GM12872 (cell line): Measurements from ENCODE around the gene LRP1B.

Source experiments
- TF ChIP-seq, protein P1 (sequence below): IDR thresholded peaks from 3 replicates; pipeline ENCODE4 v1.5.1; 2011; ENCODE audit warnings: low read depth, mild to moderate bottlenecking, low read length, moderate library complexity; ENCODE audit not compliant: insufficient read depth

LRP1B gene

GRCh38 chr2:141887363-141887762, 243.5 kb downstream of the LRP1B start:
- TF ChIP-seq, protein P1, sequence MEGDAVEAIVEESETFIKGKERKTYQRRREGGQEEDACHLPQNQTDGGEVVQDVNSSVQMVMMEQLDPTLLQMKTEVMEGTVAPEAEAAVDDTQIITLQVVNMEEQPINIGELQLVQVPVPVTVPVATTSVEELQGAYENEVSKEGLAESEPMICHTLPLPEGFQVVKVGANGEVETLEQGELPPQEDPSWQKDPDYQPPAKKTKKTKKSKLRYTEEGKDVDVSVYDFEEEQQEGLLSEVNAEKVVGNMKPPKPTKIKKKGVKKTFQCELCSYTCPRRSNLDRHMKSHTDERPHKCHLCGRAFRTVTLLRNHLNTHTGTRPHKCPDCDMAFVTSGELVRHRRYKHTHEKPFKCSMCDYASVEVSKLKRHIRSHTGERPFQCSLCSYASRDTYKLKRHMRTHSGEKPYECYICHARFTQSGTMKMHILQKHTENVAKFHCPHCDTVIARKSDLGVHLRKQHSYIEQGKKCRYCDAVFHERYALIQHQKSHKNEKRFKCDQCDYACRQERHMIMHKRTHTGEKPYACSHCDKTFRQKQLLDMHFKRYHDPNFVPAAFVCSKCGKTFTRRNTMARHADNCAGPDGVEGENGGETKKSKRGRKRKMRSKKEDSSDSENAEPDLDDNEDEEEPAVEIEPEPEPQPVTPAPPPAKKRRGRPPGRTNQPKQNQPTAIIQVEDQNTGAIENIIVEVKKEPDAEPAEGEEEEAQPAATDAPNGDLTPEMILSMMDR, result no peak

DNA sequence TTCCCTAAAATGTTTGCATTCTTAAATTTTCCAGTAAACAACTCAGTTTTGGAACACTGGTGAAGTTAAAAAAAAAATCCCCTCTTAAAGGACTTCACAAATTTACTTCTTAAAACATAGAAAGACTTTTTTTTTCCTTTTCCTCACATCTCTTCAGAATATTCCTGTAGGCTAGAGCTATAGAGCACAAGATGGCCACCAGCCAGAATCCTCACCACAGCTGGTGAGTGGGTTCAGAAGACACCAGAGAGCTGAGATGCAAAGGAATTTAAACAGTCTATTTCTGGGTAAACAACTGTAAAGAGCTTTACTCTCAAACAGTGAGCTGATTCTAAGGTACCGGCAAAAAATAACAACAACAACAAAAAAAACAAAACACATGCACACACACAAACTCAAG, 252.8 kb downstream of the LRP1B start:
- TF ChIP-seq, protein P1, result no peak

- TF ChIP-seq, protein P1, result no peak
Measured at GRCh38 chr2:141871913-141872634, 258.7 kb downstream of the LRP1B start.

DNA sequence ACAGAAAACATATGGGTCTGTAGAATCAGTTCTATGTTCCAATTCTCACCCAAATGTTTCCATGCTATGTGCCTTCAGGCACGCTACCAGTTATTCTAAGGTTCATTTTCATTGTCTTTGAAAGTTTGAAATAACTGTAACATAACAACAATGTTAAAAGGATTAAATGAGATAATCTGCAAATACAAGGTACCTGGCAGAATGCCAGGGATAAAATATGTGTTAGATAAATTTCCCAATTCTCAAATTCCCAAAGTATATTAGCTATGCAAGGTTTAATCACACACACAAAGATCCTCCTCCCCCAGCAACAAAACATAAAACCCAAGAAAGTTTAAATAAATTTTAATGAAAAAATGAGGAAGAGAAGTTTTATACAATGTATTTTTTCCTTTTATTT, 261.2 kb downstream of the LRP1B start:
- TF ChIP-seq, protein P1, result no peak

DNA sequence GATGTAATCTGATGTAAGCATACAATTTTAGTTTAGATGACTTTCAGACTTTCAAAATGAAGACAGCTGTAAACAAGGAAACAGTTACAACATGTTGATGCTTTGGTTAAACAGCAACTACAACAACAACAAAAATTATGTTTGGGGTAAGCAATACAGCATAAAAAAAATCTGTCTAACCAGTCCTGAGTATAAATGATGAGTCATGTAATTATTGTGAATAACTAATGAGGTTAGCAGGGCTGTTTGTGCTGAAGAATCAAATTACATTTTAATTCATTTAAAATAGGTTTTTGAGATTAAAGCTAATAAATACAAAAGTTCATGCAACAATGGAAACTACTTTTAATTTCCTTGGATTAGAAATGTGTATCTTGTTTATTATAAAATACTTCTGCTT, 266.9 kb downstream of the LRP1B start:
- TF ChIP-seq, protein P1, result no peak

DNA sequence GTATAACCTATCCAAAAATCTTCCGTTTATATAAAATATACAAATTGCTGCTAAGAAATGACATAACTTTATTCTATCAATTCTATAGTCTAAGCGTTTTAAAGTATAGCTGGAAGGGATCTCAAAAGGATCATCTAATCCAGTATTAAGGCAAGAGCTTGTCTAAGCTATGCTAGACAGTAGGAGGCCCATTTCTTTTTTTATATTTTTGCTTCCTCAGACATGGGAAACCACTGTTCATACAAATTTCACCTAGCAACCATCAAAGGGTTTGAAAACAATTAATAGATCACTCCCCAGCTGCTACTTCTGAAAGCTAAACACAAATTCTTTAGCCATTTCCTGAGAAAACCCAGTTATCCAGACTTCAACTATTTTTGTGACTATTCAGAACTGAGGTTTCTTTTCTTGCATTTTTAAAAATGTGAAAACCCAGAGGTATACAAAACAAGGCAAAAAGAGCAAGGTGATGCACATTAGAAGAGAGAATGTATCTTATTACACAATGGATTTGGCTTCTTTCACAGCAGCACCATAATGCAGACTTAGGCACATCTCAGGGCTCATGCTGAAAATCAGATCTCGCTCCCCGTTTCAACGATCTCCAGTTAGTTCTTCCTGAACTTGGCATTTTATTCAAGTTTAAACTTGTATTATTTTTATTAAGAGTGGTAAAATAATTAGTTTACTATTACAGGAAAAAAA, 274.4 kb downstream of the LRP1B start:
- TF ChIP-seq, protein P1, result no peak

- TF ChIP-seq, protein P1, result no peak
Measured at GRCh38 chr2:141848191-141848590, 282.6 kb downstream of the LRP1B start.
